IMR-90 (cell line): Measurements from ENCODE around the gene ZFPM1. TPM values are rescaled to one million over a fixed set of nuclear protein-coding genes. Genes with fewer than 3 reads are reported as not detected.

ENCODE experiments used
- ATAC-seq: fragments of 200-7000 bp; cut with Tn5 transposase; 2 replicates; pipeline ENCODE4 v1.9.1; 2020; ENCODE audit warnings: low read depth, mild to moderate bottlenecking, moderate library complexity
- BruUV-seq: library from RNA; stranded (reverse); fragments of 400-500 nt; replicated peaks from 2 replicates; lab custom pipeline; 2021; lab: Mats Ljungman, UMichigan
- CTCF ChIA-PET: fragments of 300-600 bp; formaldehyde crosslinking; extraction: SDS; loops from one replicate; lab custom pipeline; 2021; ENCODE audit warnings: antibody characterized with exemption; lab: Yijun Ruan, JAX
- POLR2A ChIA-PET: fragments of 300-600 bp; sonication (Branson Sonifier 250); formaldehyde crosslinking; loops from one replicate; lab custom pipeline; 2022; ENCODE audit warnings: antibody characterized with exemption; ENCODE audit not compliant: unreplicated experiment; lab: Charles Lee
- DNase-seq: peaks from one replicate; pipeline ENCODE4 v3.0.0; 2013
- H2AFZ ChIP-seq: replicated peaks from 2 replicates; pipeline ENCODE3; 2013; ENCODE audit warnings: low read length, mild to moderate bottlenecking; ENCODE audit not compliant: poor library complexity
- H2AK5ac ChIP-seq: 2 replicates; pipeline ENCODE4 v1.6.1; 2013; ENCODE audit warnings: low read depth, low read length, inconsistent platforms
- H2AK9ac ChIP-seq: replicated peaks from 2 replicates; pipeline ENCODE3; 2013; ENCODE audit warnings: mild to moderate bottlenecking, low read depth, low read length, moderate library complexity; ENCODE audit not compliant: poor library complexity
- H2BK120ac ChIP-seq: 2 replicates; pipeline ENCODE4 v1.6.1; 2013; ENCODE audit warnings: low read depth, low read length, inconsistent platforms
- H2BK15ac ChIP-seq: 3 replicates; pipeline ENCODE4 v1.6.1; 2013; ENCODE audit warnings: low read depth, low read length, inconsistent platforms
- H2BK20ac ChIP-seq: 2 replicates; pipeline ENCODE4 v1.6.1; 2013; ENCODE audit warnings: low read depth, mild to moderate bottlenecking, inconsistent platforms, low read length, moderate library complexity
- H2BK5ac ChIP-seq: 2 replicates; pipeline ENCODE4 v1.6.1; 2013; ENCODE audit warnings: mild to moderate bottlenecking, low read depth, low read length, inconsistent platforms; ENCODE audit not compliant: poor library complexity, severe bottlenecking
- H3K14ac ChIP-seq: replicated peaks from 2 replicates; pipeline ENCODE4 v1.6.1; 2013; ENCODE audit warnings: low read depth, low read length, inconsistent platforms
- H3K18ac ChIP-seq: 2 replicates; pipeline ENCODE4 v1.6.1; 2013; ENCODE audit warnings: low read depth, low read length, control low read depth
- H3K23ac ChIP-seq: 2 replicates; pipeline ENCODE4 v1.6.1; 2013; ENCODE audit warnings: low read depth, low read length, inconsistent platforms
- H3K27ac ChIP-seq: 2 replicates; pipeline ENCODE4 v1.5.1; 2013; ENCODE audit warnings: mild to moderate bottlenecking, control low read depth, low read length; ENCODE audit not compliant: insufficient read depth
- H3K27me3 ChIP-seq: 2 replicates; pipeline ENCODE4 v1.6.1; 2013; ENCODE audit warnings: low read length; ENCODE audit not compliant: control insufficient read depth, insufficient read depth
- H3K36me3 ChIP-seq: 2 replicates; pipeline ENCODE4 v1.6.1; 2013; ENCODE audit warnings: low read length, mixed read lengths; ENCODE audit not compliant: control insufficient read depth, insufficient read depth
- H3K4ac ChIP-seq: 2 replicates; pipeline ENCODE4 v1.6.1; 2013; ENCODE audit warnings: low read depth, low read length, inconsistent platforms
- H3K4me1 ChIP-seq: 2 replicates; pipeline ENCODE4 v1.6.1; 2013; ENCODE audit warnings: low read length, mixed read lengths; ENCODE audit not compliant: control insufficient read depth, insufficient read depth
- H3K4me2 ChIP-seq: 2 replicates; pipeline ENCODE4 v1.6.1; 2013; ENCODE audit warnings: low read depth, mild to moderate bottlenecking, control low read depth, low read length, moderate library complexity
- H3K4me3 ChIP-seq: 2 replicates; pipeline ENCODE4 v1.5.1; 2013; ENCODE audit warnings: low read depth, mild to moderate bottlenecking, control low read depth, low read length, moderate library complexity; ENCODE audit not compliant: insufficient read depth
- H3K56ac ChIP-seq: 2 replicates; pipeline ENCODE4 v1.6.1; 2013; ENCODE audit warnings: low read length, inconsistent platforms; ENCODE audit not compliant: insufficient read depth; ENCODE audit errors: extremely low read depth
- H3K79me1 ChIP-seq, 2 experiments: 2 replicates each; pipeline ENCODE4 v1.6.1; 2013; ENCODE audit warnings: low read length in 2 of 2, inconsistent platforms in 1 of 2, low read depth in 1 of 2
- H3K9ac ChIP-seq: 2 replicates; pipeline ENCODE4 v1.6.1; 2013; ENCODE audit warnings: low read depth, low read length, control low read depth
- H3K9me1 ChIP-seq: 2 replicates; pipeline ENCODE4 v1.6.1; 2013; ENCODE audit warnings: low read length, inconsistent platforms; ENCODE audit not compliant: insufficient read depth
- H3K9me3 ChIP-seq: 2 replicates; pipeline ENCODE4 v1.6.1; 2013; ENCODE audit warnings: low read length; ENCODE audit not compliant: control insufficient read depth, insufficient read depth
- H4K20me1 ChIP-seq: 2 replicates; pipeline ENCODE4 v1.6.1; 2013; ENCODE audit warnings: low read length, inconsistent platforms; ENCODE audit not compliant: insufficient read depth
- H4K5ac ChIP-seq: 2 replicates; pipeline ENCODE4 v1.6.1; 2013; ENCODE audit warnings: mild to moderate bottlenecking, low read depth, low read length, control low read depth
- H4K8ac ChIP-seq, 2 experiments: 2 replicates each; pipeline ENCODE4 v1.6.1; 2013; ENCODE audit warnings: low read depth in 2 of 2, low read length in 2 of 2, control low read depth in 1 of 2, inconsistent platforms in 1 of 2
- H4K91ac ChIP-seq: 2 replicates; pipeline ENCODE4 v1.6.1; 2013; ENCODE audit warnings: low read depth, low read length, inconsistent platforms; ENCODE audit not compliant: insufficient read depth
- BHLHE40 ChIP-seq: fragments of 150-350 bp; IDR thresholded peaks from 2 replicates; pipeline ENCODE4 v1.6.1; 2016; ENCODE audit warnings: mild to moderate bottlenecking, low read depth, low read length
- CEBPB ChIP-seq: IDR thresholded peaks from 2 replicates; pipeline ENCODE4 v1.6.1; 2012; ENCODE audit warnings: low read depth, low read length, improper control_type of control experiment
- CHD1 ChIP-seq: IDR thresholded peaks from 2 replicates; pipeline ENCODE4 v1.6.1; 2012; ENCODE audit warnings: low read depth, low read length, improper control_type of control experiment
- FOS ChIP-seq: fragments of 150-350 bp; IDR thresholded peaks from 2 replicates; pipeline ENCODE4 v1.6.1; 2016; ENCODE audit warnings: low read depth, low read length
- MAFK ChIP-seq: IDR thresholded peaks from 2 replicates; pipeline ENCODE4 v1.6.1; 2012; ENCODE audit warnings: low read depth, low read length, improper control_type of control experiment
- MAZ ChIP-seq: IDR thresholded peaks from 2 replicates; pipeline ENCODE4 v1.6.1; 2012; ENCODE audit warnings: low read depth, mild to moderate bottlenecking, low read length, improper control_type of control experiment, moderate library complexity, borderline replicate concordance
- MXI1 ChIP-seq: IDR thresholded peaks from 2 replicates; pipeline ENCODE4 v1.6.1; 2012; ENCODE audit warnings: low read depth, mild to moderate bottlenecking, low read length, moderate library complexity, borderline replicate concordance
- NFE2L2 ChIP-seq: fragments of 150-350 bp; IDR thresholded peaks from 2 replicates; pipeline ENCODE4 v1.6.1; 2016; ENCODE audit warnings: low read depth, mild to moderate bottlenecking, low read length
- POLR2A ChIP-seq: IDR thresholded peaks from 2 replicates; pipeline ENCODE4 v1.6.1; 2012; ENCODE audit warnings: mild to moderate bottlenecking, low read depth, low read length
- RAD21 ChIP-seq: IDR thresholded peaks from 2 replicates; pipeline ENCODE4 v1.6.1; 2012; ENCODE audit warnings: low read length, improper control_type of control experiment
- RCOR1 ChIP-seq: IDR thresholded peaks from 2 replicates; pipeline ENCODE4 v1.6.1; 2012; ENCODE audit warnings: mild to moderate bottlenecking, low read length, improper control_type of control experiment; ENCODE audit not compliant: insufficient replicate concordance
- RFX5 ChIP-seq: IDR thresholded peaks from 2 replicates; pipeline ENCODE4 v1.8.0; 2012; ENCODE audit warnings: low read depth, mild to moderate bottlenecking, low read length, moderate library complexity
- SMC3 ChIP-seq: fragments of 150-350 bp; IDR thresholded peaks from 2 replicates; pipeline ENCODE4 v1.6.1; 2016; ENCODE audit warnings: low read depth, mild to moderate bottlenecking, antibody characterized with exemption, low read length, moderate library complexity
- WGBS, 2 experiments: methylation state at CpG; one replicate each; pipeline versions ENCODE4 v1.1.5 to v1.1.7; 2013; ENCODE audit warnings: missing lambda C conversion rate in 2 of 2; ENCODE audit not compliant: insufficient read length in 1 of 2; ENCODE audit errors: extremely low coverage in 2 of 2; 5-methylcytosine and 5-hydroxymethylcytosine counted together
- dilution Hi-C: fragments of 300-500 bp; cut with HindIII; formaldehyde crosslinking; loops from one replicate; pipeline ENCODE4 v1.14.3; 2018; ENCODE audit warnings: low sequenced_read_pairs; ENCODE audit not compliant: unreplicated experiment
- in situ Hi-C: fragments of 300-500 bp; cut with MboI; formaldehyde crosslinking; loops from 3 replicates; pipeline ENCODE4 v1.14.3; 2019; ENCODE audit warnings: low sequenced_read_pairs, inconsistent platforms, mixed read lengths
- intact Hi-C: fragments of 100-400 bp; cut with micrococcal nuclease; formaldehyde crosslinking; loops from 2 replicates; pipeline ENCODE4 v1.10.0; 2022
- polyA plus RNA-seq, 3 experiments: library from polyadenylated mRNA; depleted of rRNA; stranded (reverse); fragments of >200 nt; gene quantifications; 2 replicates each; pipeline ENCODE4 v1.2.3, GENCODE V29; 2012; ENCODE audit warnings: low replicate concordance in 1 of 3
- total RNA-seq: library from RNA; depleted of rRNA; stranded (reverse); fragments of >200 nt; gene quantifications from 2 replicates; pipeline ENCODE4 v1.2.3, GENCODE V29; 2012
- TF ChIP-seq, protein P1 (sequence below): conservative IDR thresholded peaks from 2 replicates; pipeline ENCODE4 v1.5.1; 2012; ENCODE audit warnings: mild to moderate bottlenecking, low read depth, low read length, improper control_type of control experiment
- TF ChIP-seq, protein P2 (sequence below): fragments of 150-350 bp; IDR thresholded peaks from 2 replicates; pipeline ENCODE4 v1.6.1; 2017; ENCODE audit warnings: mild to moderate bottlenecking, antibody characterized with exemption, low read length, low read depth
- TF ChIP-seq, protein P3 (sequence below): fragments of 150-350 bp; IDR thresholded peaks from 2 replicates; pipeline ENCODE4 v1.6.1; 2016; ENCODE audit warnings: low read depth, mild to moderate bottlenecking, low read length, moderate library complexity, borderline replicate concordance

ZFPM1 gene
- total and polyA plus RNA-seq, 2 of the 4 experiments (the other 2 are of a cell fraction), result 0.36 to 1.1 TPM

DNA sequence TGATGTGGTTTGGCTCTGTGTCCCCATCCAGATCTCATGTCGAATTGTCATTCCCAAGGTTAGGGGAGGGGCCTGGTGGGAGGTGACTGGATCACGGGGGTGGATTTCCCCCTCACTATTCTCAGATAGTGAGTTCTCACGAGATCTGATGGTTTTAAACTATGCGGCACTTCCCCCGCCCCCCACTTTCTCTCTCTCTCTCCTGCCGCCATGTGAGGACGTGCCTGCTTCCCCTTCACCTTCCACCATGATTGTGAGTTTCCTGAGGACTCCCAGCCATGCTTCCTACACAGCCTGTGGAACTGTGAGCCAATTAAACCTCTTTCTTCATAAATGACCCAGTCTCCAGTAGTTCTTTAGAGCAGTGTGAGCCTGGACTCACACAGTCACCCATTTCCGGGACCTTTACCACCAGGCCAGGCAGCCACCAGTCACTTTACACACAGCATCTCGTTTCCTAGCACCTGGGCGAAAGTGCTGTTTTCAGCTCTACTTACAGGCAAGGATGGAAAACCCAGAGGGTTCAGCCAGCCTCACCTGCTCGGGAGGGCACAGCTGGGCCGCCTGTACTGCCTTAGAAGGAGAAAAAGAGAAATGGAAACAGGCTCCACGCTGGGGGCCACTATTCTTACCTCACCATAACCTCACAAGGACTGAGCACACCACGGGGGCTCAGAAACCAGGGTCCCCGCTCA, 103.4 kb downstream of the ZFPM1 start:
- Histone ChIP-seq H3K14ac (no peak overlapping the region), H3K4me1 (no peaks in the 10 kb centered on the region; the same call in 1 of the 2 replicates), H3K4ac (no peak overlapping the region), H3K9me3 (peaks cover 3% of the 10 kb centered on the region; the same call in 1 of the 2 replicates), H2BK5ac (no peak overlapping the region), H2BK15ac (no peak overlapping the region), H2BK120ac (no peak overlapping the region), H2AK9ac (no peak overlapping the region), H2BK20ac (no peak overlapping the region), H3K79me1 (no peaks in the 10 kb centered on the region), H4K8ac (no peak overlapping the region), H3K9ac (no peak overlapping the region), H3K27ac (no peak overlapping the region), H4K5ac (no peak overlapping the region), H3K4me2 (no peak overlapping the region), H3K9me1 (0 out of 2 replicates have a peak, but pooled peaks cover 2% of the 10 kb centered on the region), H3K23ac (no peak overlapping the region), H4K91ac (no peak overlapping the region), H3K27me3 (peaks cover 45% of the 10 kb centered on the region), H3K56ac (no peak overlapping the region), H2AK5ac (no peak overlapping the region), H3K36me3 (no peaks in the 10 kb centered on the region), H3K18ac (no peak overlapping the region), H4K20me1 (no peaks in the 10 kb centered on the region), H3K4me3 (no peak overlapping the region), H2AFZ (no peak overlapping the region)
- TF ChIP-seq SMC3 (no peak), NFE2L2 (no peak), RAD21 (no peak), MAFK (no peak), RCOR1 (no peak), CEBPB (no peak), CHD1 (no peak), BHLHE40 (no peak), MXI1 (no peak), FOS (no peak), RFX5 (no peak), POLR2A (no peak), MAZ (no peak)
- TF ChIP-seq, protein P1, sequence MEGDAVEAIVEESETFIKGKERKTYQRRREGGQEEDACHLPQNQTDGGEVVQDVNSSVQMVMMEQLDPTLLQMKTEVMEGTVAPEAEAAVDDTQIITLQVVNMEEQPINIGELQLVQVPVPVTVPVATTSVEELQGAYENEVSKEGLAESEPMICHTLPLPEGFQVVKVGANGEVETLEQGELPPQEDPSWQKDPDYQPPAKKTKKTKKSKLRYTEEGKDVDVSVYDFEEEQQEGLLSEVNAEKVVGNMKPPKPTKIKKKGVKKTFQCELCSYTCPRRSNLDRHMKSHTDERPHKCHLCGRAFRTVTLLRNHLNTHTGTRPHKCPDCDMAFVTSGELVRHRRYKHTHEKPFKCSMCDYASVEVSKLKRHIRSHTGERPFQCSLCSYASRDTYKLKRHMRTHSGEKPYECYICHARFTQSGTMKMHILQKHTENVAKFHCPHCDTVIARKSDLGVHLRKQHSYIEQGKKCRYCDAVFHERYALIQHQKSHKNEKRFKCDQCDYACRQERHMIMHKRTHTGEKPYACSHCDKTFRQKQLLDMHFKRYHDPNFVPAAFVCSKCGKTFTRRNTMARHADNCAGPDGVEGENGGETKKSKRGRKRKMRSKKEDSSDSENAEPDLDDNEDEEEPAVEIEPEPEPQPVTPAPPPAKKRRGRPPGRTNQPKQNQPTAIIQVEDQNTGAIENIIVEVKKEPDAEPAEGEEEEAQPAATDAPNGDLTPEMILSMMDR, result no peak
- TF ChIP-seq, protein P2, sequence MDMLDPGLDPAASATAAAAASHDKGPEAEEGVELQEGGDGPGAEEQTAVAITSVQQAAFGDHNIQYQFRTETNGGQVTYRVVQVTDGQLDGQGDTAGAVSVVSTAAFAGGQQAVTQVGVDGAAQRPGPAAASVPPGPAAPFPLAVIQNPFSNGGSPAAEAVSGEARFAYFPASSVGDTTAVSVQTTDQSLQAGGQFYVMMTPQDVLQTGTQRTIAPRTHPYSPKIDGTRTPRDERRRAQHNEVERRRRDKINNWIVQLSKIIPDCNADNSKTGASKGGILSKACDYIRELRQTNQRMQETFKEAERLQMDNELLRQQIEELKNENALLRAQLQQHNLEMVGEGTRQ, result no peak
- TF ChIP-seq, protein P3, sequence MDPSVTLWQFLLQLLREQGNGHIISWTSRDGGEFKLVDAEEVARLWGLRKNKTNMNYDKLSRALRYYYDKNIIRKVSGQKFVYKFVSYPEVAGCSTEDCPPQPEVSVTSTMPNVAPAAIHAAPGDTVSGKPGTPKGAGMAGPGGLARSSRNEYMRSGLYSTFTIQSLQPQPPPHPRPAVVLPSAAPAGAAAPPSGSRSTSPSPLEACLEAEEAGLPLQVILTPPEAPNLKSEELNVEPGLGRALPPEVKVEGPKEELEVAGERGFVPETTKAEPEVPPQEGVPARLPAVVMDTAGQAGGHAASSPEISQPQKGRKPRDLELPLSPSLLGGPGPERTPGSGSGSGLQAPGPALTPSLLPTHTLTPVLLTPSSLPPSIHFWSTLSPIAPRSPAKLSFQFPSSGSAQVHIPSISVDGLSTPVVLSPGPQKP, result no peak
- POLR2A ChIA-PET, result no interaction called here
- in situ Hi-C loops (no loop called here), intact Hi-C loops (no loop called here), dilution Hi-C loops (no loop called here)
- CTCF ChIA-PET, result no interaction called here
- no peak for DNase-seq
- WGBS, 2 experiments, result 75% methylated on average over 5 of the region's 15 CpGs; no CpG with 5 or more reads in 1 of the 2 experiments
- no peak for ATAC-seq
- no TSS peak for BruUV-seq
